ENCODE data around the gene GET4. TPM values are rescaled to one million over a fixed set of nuclear protein-coding genes. Genes with fewer than 3 reads are reported as not detected.
A peak's percentile ranks its signal among the peaks of the same experiment; 100 is the strongest.

The GET4 gene
- total and polyA plus RNA-seq, 12 donors, result 38.3 to 190 (median 69.4) TPM

DNA sequence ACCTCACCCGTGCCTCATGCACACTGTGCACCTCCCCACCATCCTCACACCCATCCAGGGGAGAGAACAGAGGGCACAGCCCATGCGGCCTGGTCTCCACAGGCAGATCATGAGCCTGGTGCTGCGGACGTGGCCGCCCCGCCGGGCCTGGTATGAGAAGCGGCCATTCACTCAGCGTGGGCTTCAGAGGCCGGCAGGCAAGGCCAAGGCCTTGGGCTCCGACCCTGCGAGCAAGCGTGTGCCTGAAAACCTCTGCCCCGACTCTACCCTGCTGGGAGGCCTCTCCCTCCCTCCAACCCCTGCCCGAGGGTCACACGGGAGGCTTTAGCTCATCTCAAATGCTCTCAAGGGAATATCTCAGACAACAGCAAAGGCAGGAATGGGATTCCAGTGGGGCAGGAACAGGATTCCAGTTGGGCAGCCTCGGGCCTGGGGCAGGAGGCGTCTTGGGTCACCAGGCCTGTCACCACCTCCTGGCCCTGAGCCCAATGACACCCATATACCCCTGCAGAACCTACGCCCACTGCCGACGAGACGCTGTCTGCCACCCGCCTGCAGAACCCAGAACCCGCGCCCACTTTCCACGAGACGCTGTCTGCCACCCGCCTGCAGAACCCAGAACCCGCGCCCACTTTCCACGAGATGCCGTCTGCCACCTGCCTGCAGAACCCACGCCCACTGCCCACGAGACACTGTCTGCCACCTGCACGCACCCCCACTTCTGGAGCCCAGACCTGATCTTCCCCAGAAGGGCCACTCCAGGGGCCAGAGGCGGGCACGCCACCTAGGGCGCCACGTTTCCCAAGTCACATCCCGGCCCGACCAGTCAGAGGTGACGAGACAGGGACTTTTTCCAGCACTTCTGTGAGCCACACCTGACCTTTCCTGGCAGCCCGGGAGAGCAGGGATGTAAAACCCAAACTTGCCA, 39.2 kb downstream of the GET4 start:
- H3K36me3 ChIP-seq (replicated peaks in 1 of 2), result no peaks in the 10 kb centered on the region
- no peaks in the 10 kb centered on the region for H3K4me1 ChIP-seq (replicated peaks in 1 of 2)
- H3K4me3 ChIP-seq, result no peak overlapping the region
- no peak overlapping the region for H3K27ac ChIP-seq
- H3K27me3 ChIP-seq, result no peaks in the 10 kb centered on the region
- WGBS, 4 donors, result 85 to 92% (median 88%) methylated on average over 26 to 43 of the region's 43 CpGs
- intact Hi-C loops (cut with DNase I), result no loop called here
- no peaks in the 10 kb centered on the region for H3K9me3 ChIP-seq (replicated peaks in 1 of 3)
- TF ChIP-seq POLR2A (IDR thresholded peaks at IDR 0.05), result no peak
- TF ChIP-seq, protein P1, sequence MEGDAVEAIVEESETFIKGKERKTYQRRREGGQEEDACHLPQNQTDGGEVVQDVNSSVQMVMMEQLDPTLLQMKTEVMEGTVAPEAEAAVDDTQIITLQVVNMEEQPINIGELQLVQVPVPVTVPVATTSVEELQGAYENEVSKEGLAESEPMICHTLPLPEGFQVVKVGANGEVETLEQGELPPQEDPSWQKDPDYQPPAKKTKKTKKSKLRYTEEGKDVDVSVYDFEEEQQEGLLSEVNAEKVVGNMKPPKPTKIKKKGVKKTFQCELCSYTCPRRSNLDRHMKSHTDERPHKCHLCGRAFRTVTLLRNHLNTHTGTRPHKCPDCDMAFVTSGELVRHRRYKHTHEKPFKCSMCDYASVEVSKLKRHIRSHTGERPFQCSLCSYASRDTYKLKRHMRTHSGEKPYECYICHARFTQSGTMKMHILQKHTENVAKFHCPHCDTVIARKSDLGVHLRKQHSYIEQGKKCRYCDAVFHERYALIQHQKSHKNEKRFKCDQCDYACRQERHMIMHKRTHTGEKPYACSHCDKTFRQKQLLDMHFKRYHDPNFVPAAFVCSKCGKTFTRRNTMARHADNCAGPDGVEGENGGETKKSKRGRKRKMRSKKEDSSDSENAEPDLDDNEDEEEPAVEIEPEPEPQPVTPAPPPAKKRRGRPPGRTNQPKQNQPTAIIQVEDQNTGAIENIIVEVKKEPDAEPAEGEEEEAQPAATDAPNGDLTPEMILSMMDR (IDR thresholded peaks at IDR 0.05), result no peak
- no peak for DNase-seq

DNA sequence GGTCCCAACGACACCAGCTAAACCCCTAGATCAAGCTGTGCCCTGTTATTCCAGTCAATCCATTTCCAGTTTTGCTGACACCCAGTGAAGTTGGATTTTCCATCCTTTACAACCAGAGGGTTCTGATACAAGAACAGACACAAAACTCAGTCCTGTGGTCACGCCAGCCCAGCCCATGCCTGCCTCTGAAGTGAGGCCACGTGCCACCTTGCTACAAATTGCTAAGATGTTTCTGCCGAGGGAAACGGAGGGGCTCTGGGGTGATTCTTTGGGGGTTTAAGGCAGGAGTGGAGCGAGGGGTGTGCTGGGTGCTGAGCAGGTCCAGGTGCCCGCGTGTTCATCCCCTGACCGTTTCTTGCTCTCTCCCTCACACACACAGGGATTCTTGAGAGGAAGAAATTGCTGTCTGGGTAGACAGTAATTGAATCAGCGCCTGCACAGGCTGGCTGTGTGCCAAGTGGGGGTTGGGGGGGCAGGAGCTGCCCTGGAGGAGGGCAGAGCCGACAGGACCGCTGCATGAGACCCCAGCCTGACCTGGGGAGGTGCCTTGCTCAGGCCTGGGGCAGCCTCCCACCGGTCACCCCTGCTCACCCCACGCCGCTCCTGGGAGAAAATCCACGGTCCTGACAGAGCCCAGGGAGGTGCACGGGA, 40.1 kb downstream of the GET4 start:
- Histone ChIP-seq H3K9me3 (replicated peaks in 1 of 3) (no peaks in the 10 kb centered on the region), H3K27me3 (no peaks in the 10 kb centered on the region), H3K36me3 (replicated peaks in 1 of 2) (no peaks in the 10 kb centered on the region), H3K4me3 (no peak overlapping the region), H3K27ac (no peak overlapping the region), H3K4me1 (replicated peaks in 1 of 2) (no peaks in the 10 kb centered on the region)
- intact Hi-C loops (cut with DNase I), result no loop called here
- no peak for TF ChIP-seq POLR2A (IDR thresholded peaks at IDR 0.05)
- TF ChIP-seq, protein P1 (IDR thresholded peaks at IDR 0.05), result no peak
- no peak for DNase-seq
- WGBS, 4 donors, result 39 to 57% (median 43%) methylated on average over 5 to 17 of the region's 17 CpGs

DNA sequence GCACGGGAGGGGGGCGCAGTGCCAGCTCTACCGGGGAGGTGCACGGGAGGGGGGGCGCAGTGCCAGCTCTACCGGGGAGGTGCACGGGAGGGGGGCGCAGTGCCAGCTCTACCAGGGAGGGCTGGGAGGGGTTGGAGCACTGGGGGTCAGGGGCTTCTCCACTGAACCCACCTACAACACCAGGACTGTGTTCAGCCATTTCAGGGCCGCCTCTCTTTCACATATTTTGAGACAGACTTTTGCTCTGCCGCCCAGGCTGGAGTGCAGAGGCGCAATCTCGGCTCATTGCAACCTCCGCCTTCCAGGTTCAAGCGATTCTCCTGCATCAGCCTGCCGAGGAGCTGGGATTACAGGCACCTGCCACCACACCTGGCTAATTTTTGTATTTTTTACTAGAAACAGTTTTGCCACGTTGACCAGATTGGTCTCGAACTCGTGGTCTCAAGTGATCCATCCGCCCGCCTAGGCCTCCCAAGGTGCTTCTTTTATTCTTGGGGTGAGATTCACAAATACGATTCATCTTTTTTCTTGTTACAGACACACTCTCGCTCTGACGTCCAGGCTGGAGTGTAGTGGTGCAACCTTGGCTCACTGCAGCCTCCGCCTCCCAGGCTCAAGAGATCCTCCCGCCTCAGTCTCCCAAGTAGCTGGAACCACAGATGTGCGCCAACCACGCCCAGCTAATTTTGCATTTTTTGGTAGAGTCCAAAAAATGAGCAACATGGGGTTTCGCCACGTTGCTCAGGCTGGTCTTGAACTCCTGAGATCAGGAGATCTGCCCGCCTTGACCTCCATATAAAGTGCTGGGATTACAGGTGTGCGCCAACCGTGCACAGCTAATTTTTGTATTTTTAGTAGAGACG, 41.1 kb downstream of the GET4 start:
- no peak overlapping the region for H3K4me3 ChIP-seq
- TF ChIP-seq, protein P1 (IDR thresholded peaks at IDR 0.05), result no peak
- TF ChIP-seq POLR2A (IDR thresholded peaks at IDR 0.05), result no peak
- H3K27me3 ChIP-seq, result no peaks in the 10 kb centered on the region
- DNase-seq, result no peak
- H3K4me1 ChIP-seq (replicated peaks in 1 of 2), result no peaks in the 10 kb centered on the region
- H3K36me3 ChIP-seq (replicated peaks in 1 of 2), result no peaks in the 10 kb centered on the region
- H3K9me3 ChIP-seq (replicated peaks in 1 of 3), result no peaks in the 10 kb centered on the region
- 84 to 91% (median 88%) methylated on average over 22 to 28 of the region's 33 CpGs for WGBS, 4 donors
- intact Hi-C loops (cut with DNase I), result no loop called here
- H3K27ac ChIP-seq, result no peak overlapping the region

DNA sequence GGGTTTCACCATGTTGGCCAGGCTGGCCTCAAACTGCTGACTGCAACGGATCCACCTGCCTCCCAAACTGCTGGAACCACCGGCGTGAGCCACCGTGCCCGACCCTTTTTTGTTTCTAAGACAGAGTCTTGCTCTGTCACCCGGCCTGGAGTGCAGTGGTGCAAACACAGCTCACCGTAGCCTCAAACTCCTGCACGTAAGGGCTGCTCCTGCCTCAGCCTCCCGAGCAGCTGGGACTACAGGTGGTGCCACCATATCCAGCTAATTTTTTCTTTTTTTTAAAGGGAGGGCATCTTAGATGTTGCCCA, 41.7 kb downstream of the GET4 start:
- DNase-seq, result peak in 2 of 7 donors; percentile 3 to 7
- Histone ChIP-seq H3K36me3 (replicated peaks in 1 of 2) (no peaks in the 10 kb centered on the region), H3K27me3 (no peaks in the 10 kb centered on the region), H3K27ac (no peak overlapping the region), H3K9me3 (replicated peaks in 1 of 3) (no peaks in the 10 kb centered on the region), H3K4me1 (replicated peaks in 1 of 2) (no peaks in the 10 kb centered on the region), H3K4me3 (no peak overlapping the region)
- 94 to 99% (median 95%) methylated on average over 9 of the region's 9 CpGs for WGBS, 4 donors
- intact Hi-C loops (cut with DNase I), result no loop called here
- TF ChIP-seq, protein P1 (IDR thresholded peaks at IDR 0.05), result no peak
- TF ChIP-seq POLR2A (IDR thresholded peaks at IDR 0.05), result no peak

Data from adrenal gland (tissue), 12 donors.